IPS-18c (cell line): ENCODE data around the gene WASF2.
"Not testable (repeated sequence)": the region's sequence is repeated elsewhere in the genome, so short reads cannot be mapped to it uniquely, and the experiment has no call there.

Experiments used
- H3K4me3 ChIP-seq: 2 replicates; pipeline ENCODE4 v1.7.0; 2013; ENCODE audit warnings: low read depth, mild to moderate bottlenecking, low read length, moderate library complexity; ENCODE audit not compliant: insufficient read depth
- H3K9me3 ChIP-seq: one replicate; pipeline ENCODE4 v1.6.1; 2013; ENCODE audit warnings: mild to moderate bottlenecking, low read length, moderate library complexity; ENCODE audit not compliant: control insufficient read depth, insufficient read depth

Gene WASF2, protein sequence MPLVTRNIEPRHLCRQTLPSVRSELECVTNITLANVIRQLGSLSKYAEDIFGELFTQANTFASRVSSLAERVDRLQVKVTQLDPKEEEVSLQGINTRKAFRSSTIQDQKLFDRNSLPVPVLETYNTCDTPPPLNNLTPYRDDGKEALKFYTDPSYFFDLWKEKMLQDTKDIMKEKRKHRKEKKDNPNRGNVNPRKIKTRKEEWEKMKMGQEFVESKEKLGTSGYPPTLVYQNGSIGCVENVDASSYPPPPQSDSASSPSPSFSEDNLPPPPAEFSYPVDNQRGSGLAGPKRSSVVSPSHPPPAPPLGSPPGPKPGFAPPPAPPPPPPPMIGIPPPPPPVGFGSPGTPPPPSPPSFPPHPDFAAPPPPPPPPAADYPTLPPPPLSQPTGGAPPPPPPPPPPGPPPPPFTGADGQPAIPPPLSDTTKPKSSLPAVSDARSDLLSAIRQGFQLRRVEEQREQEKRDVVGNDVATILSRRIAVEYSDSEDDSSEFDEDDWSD

DNA sequence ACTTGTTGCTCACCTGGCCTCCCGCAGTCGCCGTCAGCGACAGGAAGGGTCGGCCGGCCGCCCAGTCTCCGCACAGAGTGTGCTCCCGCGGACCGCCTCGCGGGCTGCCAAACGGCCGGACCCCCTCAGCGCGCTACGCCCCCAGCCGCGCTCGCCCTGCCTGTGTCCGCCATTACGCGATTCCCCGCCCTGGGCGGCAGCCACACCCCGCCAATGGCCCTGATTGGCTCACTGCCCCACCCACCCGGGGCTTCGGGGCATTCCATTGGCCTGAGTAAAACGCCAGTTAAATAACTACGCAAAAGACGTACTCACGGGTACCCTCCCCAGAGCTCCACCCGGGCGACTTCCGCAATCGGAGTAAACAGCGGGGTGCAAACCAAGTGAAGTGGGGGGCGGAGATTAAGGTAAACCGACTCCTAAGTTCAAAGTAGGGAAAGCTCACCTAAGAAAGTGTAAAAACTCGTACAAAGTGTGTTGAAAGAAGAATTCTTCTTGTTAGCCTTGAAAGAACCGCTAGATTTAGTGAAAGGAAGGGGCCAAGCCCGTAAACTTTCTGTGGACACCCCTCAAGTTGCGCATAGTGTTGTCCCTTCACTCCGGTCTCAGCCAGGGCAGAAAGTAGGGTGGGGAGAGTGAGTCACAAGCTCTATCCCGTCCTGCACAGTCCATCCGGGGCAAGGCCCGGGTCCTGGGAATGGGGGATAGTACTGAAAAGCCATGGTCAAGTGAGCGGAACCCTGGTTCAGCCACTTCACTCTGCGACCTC is at the start of gene WASF2:
TSS of gene WASF2 (minus strand) at position 195 of the 769 bp plus-strand sequence. CDS start 61,277 bp downstream, outside the sequence.
- H3K4me3 ChIP-seq = peak within 1 kb of the TSS; percentile 99
- no peaks in the 10 kb centered on the region for H3K9me3 ChIP-seq

GRCh38 chr1:27538793-27539192 is 48.8 kb upstream of the WASF2 start:
- peaks cover 3% of the 10 kb centered on the region for H3K9me3 ChIP-seq
- no peak overlapping the region for H3K4me3 ChIP-seq

DNA sequence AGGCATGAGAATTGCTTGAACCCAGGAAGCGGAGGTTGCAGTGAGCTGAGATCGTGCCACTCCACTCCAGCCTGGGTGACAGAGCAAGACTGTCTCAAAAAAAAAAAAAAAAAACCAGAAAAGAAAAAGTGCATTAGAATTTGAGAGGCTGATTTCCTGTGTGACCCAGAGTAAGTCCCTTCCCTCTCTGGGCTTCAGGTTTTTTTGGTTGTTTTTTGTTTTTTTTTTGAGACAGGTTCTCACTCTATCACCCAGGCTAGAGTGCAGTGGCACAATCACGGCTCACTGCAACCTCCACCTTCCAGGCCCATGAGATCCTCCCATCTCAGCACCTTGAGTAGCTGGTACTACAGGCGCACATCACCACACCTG is 48.3 kb upstream of the WASF2 start:
- not testable (repeated sequence) for H3K9me3 ChIP-seq, H3K4me3 ChIP-seq

- peaks cover 3% of the 10 kb centered on the region for H3K9me3 ChIP-seq
- 0 out of 2 replicates have a peak overlapping the region, but pooled peaks have one; percentile 9 for H3K4me3 ChIP-seq
These were observed 46.8 kb upstream of the WASF2 start for GRCh38 chr1:27536767-27537166.

GRCh38 chr1:27536010-27536757 is 46.2 kb upstream of the WASF2 start:
- Histone ChIP-seq H3K4me3 (no peak overlapping the region), H3K9me3 (peaks cover 3% of the 10 kb centered on the region)

DNA sequence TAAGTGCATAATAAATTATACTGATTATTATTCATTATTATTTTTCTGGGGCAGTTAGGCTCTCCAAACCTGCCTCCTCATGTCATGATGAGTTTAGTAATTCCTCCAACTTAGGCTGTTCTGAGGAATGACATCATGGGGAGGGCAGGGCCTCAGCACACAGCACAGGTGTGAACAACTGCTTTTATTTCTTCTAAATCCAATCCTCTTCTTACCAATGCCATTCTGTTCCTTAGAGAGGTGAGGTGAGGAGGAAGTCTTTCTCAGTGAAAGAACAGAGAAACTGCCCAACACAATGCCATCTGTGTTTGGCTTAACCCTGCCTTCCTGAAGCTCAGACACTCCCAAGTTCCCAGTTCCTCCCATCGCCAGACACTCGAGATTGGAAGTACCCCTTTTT is 45.4 kb upstream of the WASF2 start:
- H3K9me3 ChIP-seq = peaks cover 3% of the 10 kb centered on the region
- H3K4me3 ChIP-seq = no peak overlapping the region

- Histone ChIP-seq H3K9me3 (no peaks in the 10 kb centered on the region), H3K4me3 (no peak overlapping the region)
These were observed 42.2 kb upstream of the WASF2 start for GRCh38 chr1:27531959-27532685.

DNA sequence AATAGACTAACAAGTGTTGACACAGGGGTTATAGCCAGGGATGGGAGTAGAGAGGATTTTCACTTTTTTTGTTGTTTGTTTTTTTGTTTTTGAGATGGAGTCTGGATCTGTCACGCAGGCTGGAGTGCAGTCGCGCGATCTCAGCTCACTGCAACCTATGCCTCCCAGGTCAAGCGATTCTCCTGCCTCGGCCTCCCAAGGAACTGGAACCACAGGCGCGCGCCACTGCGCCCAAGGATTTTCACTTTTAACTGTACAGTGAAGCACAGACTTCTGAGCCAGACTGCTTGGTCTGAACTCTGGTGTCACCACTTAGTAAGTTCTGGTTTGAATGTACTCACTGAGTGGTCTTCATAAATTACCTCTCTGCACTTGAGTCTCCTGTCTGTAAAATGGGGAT is 40.2 kb upstream of the WASF2 start:
- Histone ChIP-seq H3K9me3 (no peaks in the 10 kb centered on the region), H3K4me3 (no peak overlapping the region)

GRCh38 chr1:27529704-27530018 is 39.7 kb upstream of the WASF2 start:
- no peaks in the 10 kb centered on the region for H3K9me3 ChIP-seq
- H3K4me3 ChIP-seq = no peak overlapping the region

DNA sequence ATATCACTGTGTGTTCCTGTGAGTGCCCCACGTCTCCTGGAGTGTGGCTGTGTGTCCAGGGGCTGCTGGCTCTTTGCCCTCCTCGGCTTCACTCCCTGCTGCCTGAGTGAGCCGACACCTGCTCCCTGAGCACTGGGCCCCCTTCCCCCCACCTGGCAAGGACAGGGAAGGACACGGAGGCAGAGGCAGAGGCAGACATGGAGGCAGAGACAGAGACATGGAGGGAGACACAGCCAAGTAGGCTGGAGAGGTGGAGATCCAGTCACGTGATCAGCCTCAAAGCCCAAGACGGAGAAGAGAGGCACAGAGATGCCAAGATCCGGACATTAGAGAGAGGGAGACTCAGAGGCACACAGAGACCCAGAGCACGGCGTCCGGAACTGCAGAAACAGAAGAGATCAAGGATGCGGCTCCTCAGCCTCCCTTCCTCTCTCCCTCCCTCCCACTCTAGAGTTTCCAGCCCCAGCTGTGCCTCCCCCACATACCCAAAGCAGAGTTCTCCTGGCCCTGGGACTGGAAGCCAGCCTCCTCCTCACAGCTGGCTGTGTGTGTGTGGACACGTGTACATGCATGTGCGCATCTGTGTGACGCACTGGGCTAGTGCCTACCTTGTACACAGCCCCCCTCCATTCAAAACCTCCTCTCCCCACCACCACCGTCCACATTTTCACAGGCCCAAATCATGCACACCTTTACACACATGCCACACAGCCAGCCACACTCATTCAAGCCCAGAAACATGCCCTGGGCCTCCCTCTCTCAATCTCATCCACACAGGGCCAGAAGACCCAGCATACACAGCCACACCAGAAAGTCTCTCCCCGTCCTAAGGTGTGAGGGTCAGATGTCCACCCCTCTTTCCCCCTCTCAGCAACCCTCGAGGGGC is 39.1 kb upstream of the WASF2 start:
- Histone ChIP-seq H3K4me3 (peak overlapping the region; percentile 64; the same call in 1 of the 2 replicates), H3K9me3 (no peaks in the 10 kb centered on the region)

DNA sequence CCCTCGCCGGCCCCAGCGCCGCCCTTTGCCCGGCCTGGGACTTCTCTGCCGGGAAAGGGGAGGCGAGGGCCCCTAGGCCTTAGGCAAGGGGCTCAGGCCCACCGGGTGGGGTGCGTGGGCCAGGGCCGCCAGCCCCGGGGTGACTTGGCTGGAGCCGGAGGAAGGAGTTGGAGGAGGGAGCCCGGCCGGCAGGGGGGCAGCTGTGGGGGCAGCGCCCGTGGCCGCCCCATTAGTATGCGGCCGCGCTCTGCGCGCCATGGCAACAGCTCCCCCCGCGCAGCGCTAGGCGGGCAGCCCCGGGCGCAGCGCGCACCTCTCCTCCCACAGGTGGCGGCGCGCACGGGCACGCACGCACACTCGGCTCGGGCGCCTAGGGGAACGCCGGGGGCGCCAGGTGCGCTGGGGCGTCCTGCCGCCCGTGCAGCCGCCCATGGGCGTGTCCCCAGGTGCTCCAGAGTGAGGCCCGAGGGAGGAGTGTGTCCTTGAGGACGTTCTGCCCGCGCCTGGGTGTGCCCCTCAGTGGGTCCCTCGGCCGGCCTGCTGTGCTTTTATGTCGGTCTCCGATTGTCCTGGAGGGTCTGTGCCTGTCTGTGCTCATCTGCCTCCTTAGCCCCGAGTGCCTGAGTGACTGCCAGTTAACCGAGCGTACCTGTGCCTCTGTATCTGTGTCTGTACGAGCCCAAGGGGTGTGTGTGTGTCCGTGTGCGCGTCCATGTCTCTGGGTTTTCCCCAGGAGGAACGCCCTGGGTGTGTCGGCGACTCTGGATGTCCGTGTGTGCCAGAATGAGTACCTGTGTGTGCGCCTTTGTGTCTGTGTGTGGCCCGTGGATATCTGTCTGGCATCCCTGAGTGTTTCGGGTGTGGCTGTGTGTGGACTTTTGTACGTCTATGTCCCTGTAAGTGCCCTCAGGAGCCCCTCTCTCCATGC is 38.2 kb upstream of the WASF2 start:
- no peaks in the 10 kb centered on the region for H3K9me3 ChIP-seq
- H3K4me3 ChIP-seq = peak overlapping the region; percentile 64

- Histone ChIP-seq H3K9me3 (no peaks in the 10 kb centered on the region), H3K4me3 (peak overlapping the region; percentile 64)
These were observed 37.4 kb upstream of the WASF2 start for GRCh38 chr1:27527223-27527889.

DNA sequence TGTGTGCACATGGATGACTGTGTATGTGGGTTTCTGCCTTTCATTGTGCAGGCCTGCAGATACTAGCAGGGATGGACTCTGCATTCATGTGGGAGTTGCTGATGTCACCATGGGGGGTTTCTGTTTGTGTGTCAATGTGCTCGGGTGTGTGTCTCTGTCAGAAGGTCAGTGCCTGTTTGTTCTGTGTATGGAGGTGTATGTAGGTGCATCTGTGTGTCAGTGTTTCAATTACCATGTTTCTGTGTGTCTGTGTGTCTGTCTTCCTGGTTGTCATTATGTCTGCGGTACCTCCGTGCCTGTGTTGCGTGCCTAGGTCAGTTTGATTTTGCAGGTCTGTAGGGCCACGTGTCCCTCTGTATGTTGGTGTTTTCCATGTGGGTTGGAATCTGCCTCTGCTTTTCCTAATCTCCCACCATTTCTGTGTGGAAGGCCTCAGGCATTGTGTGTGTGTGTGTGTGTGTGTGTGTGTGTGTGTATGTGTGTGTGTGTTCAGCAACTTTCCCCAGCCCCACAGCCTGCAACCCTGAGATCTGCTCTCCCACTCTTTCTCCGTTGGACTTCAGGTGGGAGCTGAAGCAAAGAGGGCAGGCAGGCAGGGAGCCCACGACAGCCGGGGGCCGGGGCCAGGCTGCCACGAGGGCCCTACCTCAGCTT is 36.7 kb upstream of the WASF2 start:
- no peaks in the 10 kb centered on the region for H3K9me3 ChIP-seq
- H3K4me3 ChIP-seq = peak overlapping the region; percentile 64
